Middle frontal gyrus (tissue), 1 donor: ENCODE measurements around the gene ELP5.
A peak's percentile ranks its signal among the peaks of the same experiment; 100 is the strongest.

Source experiments
- DNase-seq: peaks from one replicate; pipeline ENCODE4 v3.0.0-alpha.2; 2015; ENCODE audit warnings: low spot score; ENCODE audit errors: extremely low spot score

ELP5 gene

GRCh38 chr17:7251661-7252175, 297 bp upstream of the ELP5 start, which contains the start of gene CTDNEP1:
CTDNEP1 (minus strand) TSS chr17:7251734; CDS start chr17:7251296, 438 bp downstream.
- peak; percentile 98 for DNase-seq

- no peak for DNase-seq
These were observed 1.1 kb downstream of the ELP5 start for GRCh38 chr17:7253082-7253481.

- no peak for DNase-seq
These were observed 2.5 kb downstream of the ELP5 start for GRCh38 chr17:7254511-7254910.

GRCh38 chr17:7256766-7257456, 4.9 kb downstream of the ELP5 start:
- no peak for DNase-seq

GRCh38 chr17:7258731-7259554, 6.9 kb downstream of the ELP5 start:
- DNase-seq = no peak

GRCh38 chr17:7259555-7259889, 7.5 kb downstream of the ELP5 start:
- no peak for DNase-seq

- DNase-seq = no peak
These were observed 8.1 kb downstream of the ELP5 start for GRCh38 chr17:7260151-7260550.

- DNase-seq = no peak
These were observed 8.8 kb downstream of the ELP5 start for GRCh38 chr17:7260651-7261378.

GRCh38 chr17:7261379-7262191, 9.6 kb downstream of the ELP5 start:
- no peak for DNase-seq

GRCh38 chr17:7262192-7262934, 10.3 kb downstream of the ELP5 start, which contains the start of gene CLDN7:
CLDN7 (minus strand) TSS chr17:7262478; CDS start chr17:7262043, 435 bp downstream.
- no peak for DNase-seq

- DNase-seq = no peak
These were observed 11.2 kb downstream of the ELP5 start for GRCh38 chr17:7262935-7263800.

GRCh38 chr17:7263801-7264078, 11.7 kb downstream of the ELP5 start:
- no peak for DNase-seq

- no peak for DNase-seq
These were observed 14.8 kb downstream of the ELP5 start for GRCh38 chr17:7266784-7267183.

- no peak for DNase-seq
These were observed 27.4 kb downstream of the ELP5 start for GRCh38 chr17:7279448-7279847.

GRCh38 chr17:7280519-7281073, 28.6 kb downstream of the ELP5 start:
- peak; percentile 44 for DNase-seq

- no peak for DNase-seq
These were observed 29.3 kb downstream of the ELP5 start, which contains the start of gene SLC2A4 for GRCh38 chr17:7281074-7281952. SLC2A4 (plus strand) TSS chr17:7281718; CDS start chr17:7281935, 217 bp downstream.

GRCh38 chr17:7281953-7282751, 30.1 kb downstream of the ELP5 start:
- no peak for DNase-seq
